Thoracic aorta (tissue), 2 donors: ENCODE data around the gene TTC3. TPM values are rescaled to one million over a fixed set of nuclear protein-coding genes. Genes with fewer than 3 reads are reported as not detected.

Experiments
- ATAC-seq: fragments of 150-250 bp; one replicate; pipeline ENCODE4 v1.8.0; 2017; ENCODE audit warnings: low read depth; ENCODE audit not compliant: insufficient number of reproducible peaks, low FRiP score
- DNase-seq: peaks from one replicate; pipeline ENCODE4 v3.0.0-alpha.2; 2020; ENCODE audit warnings: low spot score
- H3K27ac ChIP-seq, 2 donors: fragments of 200-600 bp; sonication (generic); 1 replicate in 1 of 2; 2 replicates in 1 of 2; pipeline ENCODE4 v1.5.1; 2016; ENCODE audit warnings: mild to moderate bottlenecking in 2 of 2, moderate library complexity in 2 of 2
- H3K27me3 ChIP-seq: fragments of 200-600 bp; sonication (generic); replicated peaks from 2 replicates; pipeline ENCODE4 v1.6.0; 2016; ENCODE audit warnings: mild to moderate bottlenecking; ENCODE audit not compliant: insufficient read depth
- H3K36me3 ChIP-seq: fragments of 200-600 bp; sonication (generic); one replicate; pipeline ENCODE4 v1.5.1; 2016
- H3K4me1 ChIP-seq, 2 donors: fragments of 200-600 bp; sonication (generic); 1 replicate in 1 of 2; 2 replicates in 1 of 2; pipeline versions ENCODE4 v1.5.1 to v1.6.0; 2016; ENCODE audit warnings: low read depth in 2 of 2, mild to moderate bottlenecking in 1 of 2; ENCODE audit not compliant: control insufficient read depth in 1 of 2
- H3K4me3 ChIP-seq: fragments of 200-600 bp; sonication (generic); 2 replicates; pipeline ENCODE4 v1.5.1; 2016; ENCODE audit warnings: mild to moderate bottlenecking
- H3K9me3 ChIP-seq: fragments of 200-600 bp; sonication (generic); 2 replicates; pipeline ENCODE4 v1.5.1; 2016
- CTCF ChIP-seq: fragments of 200-600 bp; sonication (generic); IDR thresholded peaks from one replicate; pipeline ENCODE4 v1.5.1; 2019; ENCODE audit warnings: antibody characterized with exemption
- total RNA-seq, 2 donors: library from RNA; depleted of rRNA; stranded (reverse); fragments of >200 nt; gene quantifications; one replicate each; pipeline versions ENCODE4 v1.1.0 to v1.2.3, GENCODE V29; 2016

The TTC3 gene
- total RNA-seq, 2 donors from 2014 or later: 85.2 to 115 TPM

GRCh38 chr21:37237764-37238163, 164.7 kb downstream of the TTC3 start:
- ATAC-seq (no peak), DNase-seq (no peak)
- Histone ChIP-seq H3K9me3 (no peaks in the 10 kb centered on the region), H3K27ac (no peak overlapping the region), H3K27me3 (no peaks in the 10 kb centered on the region), H3K4me1 (no peaks in the 10 kb centered on the region), H3K36me3 (peaks cover 25% of the 10 kb centered on the region), H3K4me3 (no peak overlapping the region)
- TF ChIP-seq CTCF: no peak

- Histone ChIP-seq H3K27ac (no peak overlapping the region), H3K9me3 (no peaks in the 10 kb centered on the region), H3K36me3 (peaks cover 20% of the 10 kb centered on the region), H3K4me1 (peaks cover 0 to 3% of the 10 kb centered on the region in 2 donors), H3K4me3 (no peak overlapping the region), H3K27me3 (no peaks in the 10 kb centered on the region)
- TF ChIP-seq CTCF: no peak
- DNase-seq (no peak), ATAC-seq (no peak)
Observed at GRCh38 chr21:37240978-37241377, 167.9 kb downstream of the TTC3 start.

- Histone ChIP-seq H3K4me3 (no peak overlapping the region), H3K4me1 (peaks cover 0 to 3% of the 10 kb centered on the region in 2 donors), H3K36me3 (peaks cover 20% of the 10 kb centered on the region), H3K9me3 (no peaks in the 10 kb centered on the region), H3K27ac (no peak overlapping the region), H3K27me3 (no peaks in the 10 kb centered on the region)
- no peak for ATAC-seq
- no peak for TF ChIP-seq CTCF
- no peak for DNase-seq
Observed at GRCh38 chr21:37241426-37241825, 168.4 kb downstream of the TTC3 start.

GRCh38 chr21:37243961-37244360, 170.9 kb downstream of the TTC3 start:
- Histone ChIP-seq H3K4me3 (no peak overlapping the region), H3K27me3 (no peaks in the 10 kb centered on the region), H3K9me3 (no peaks in the 10 kb centered on the region), H3K27ac (no peak overlapping the region), H3K4me1 (peaks cover 3 to 8% of the 10 kb centered on the region in 2 donors), H3K36me3 (peaks cover 5% of the 10 kb centered on the region)
- ATAC-seq (no peak), DNase-seq (no peak)
- no peak for TF ChIP-seq CTCF

GRCh38 chr21:37244501-37245095, 171.5 kb downstream of the TTC3 start:
- H3K9me3 ChIP-seq: no peaks in the 10 kb centered on the region
- no peak overlapping the region for H3K27ac ChIP-seq
- peaks cover 3 to 14% of the 10 kb centered on the region in 2 donors for H3K4me1 ChIP-seq
- DNase-seq: no peak
- H3K4me3 ChIP-seq: no peak overlapping the region
- H3K36me3 ChIP-seq: peaks cover 5% of the 10 kb centered on the region
- H3K27me3 ChIP-seq: no peaks in the 10 kb centered on the region
- no peak for ATAC-seq
- TF ChIP-seq CTCF: no peak
